AG09309 (cell line): ENCODE results near the gene PARD6B.
A peak's percentile ranks its signal among the peaks of the same experiment; 100 is the strongest.

Experiments
- DNase-seq: peaks from one replicate; pipeline ENCODE4 v3.0.0-alpha.2; 2010; ENCODE audit warnings: low read depth
- H3K4me3 ChIP-seq: 2 replicates; pipeline ENCODE4 v1.5.1; 2011; ENCODE audit warnings: mild to moderate bottlenecking, low read depth, low read length, moderate library complexity; ENCODE audit not compliant: control insufficient read depth
- CTCF ChIP-seq: IDR thresholded peaks from 2 replicates; pipeline ENCODE4 v1.5.1; 2011; ENCODE audit warnings: mild to moderate bottlenecking, low read depth, low read length, inconsistent platforms; ENCODE audit not compliant: insufficient read depth, control insufficient read depth; ENCODE audit errors: missing control alignments

Gene PARD6B

GRCh38 chr20:50731055-50731929 is at the start of gene PARD6B:
Gene PARD6B (plus strand): TSS chr20:50731580. CDS start chr20:50731787, 207 bp downstream.
- H3K4me3 ChIP-seq: peak within 1 kb of the TSS; percentile 68
- no peak for TF ChIP-seq CTCF
- no peak for DNase-seq

- DNase-seq: no peak
- no peak overlapping the region for H3K4me3 ChIP-seq
- TF ChIP-seq CTCF: no peak
Observed at GRCh38 chr20:50682065-50682464, 49.3 kb upstream of the PARD6B start.

- no peak overlapping the region for H3K4me3 ChIP-seq
- DNase-seq: no peak
- TF ChIP-seq CTCF: no peak
Observed at GRCh38 chr20:50682947-50683530, 48.3 kb upstream of the PARD6B start.

- no peak overlapping the region for H3K4me3 ChIP-seq
- TF ChIP-seq CTCF: no peak
Observed at GRCh38 chr20:50683570-50683969, 47.8 kb upstream of the PARD6B start.

GRCh38 chr20:50686821-50687220 is 44.6 kb upstream of the PARD6B start:
- no peak for TF ChIP-seq CTCF
- no peak overlapping the region for H3K4me3 ChIP-seq
- DNase-seq: no peak

More at GRCh38 chr20:50683570-50683969, 47.8 kb upstream of the PARD6B start:
- no peak for DNase-seq

- no peak for DNase-seq
- TF ChIP-seq CTCF: no peak
- no peak overlapping the region for H3K4me3 ChIP-seq
Observed at GRCh38 chr20:50688256-50688975, 43.0 kb upstream of the PARD6B start.
